ENCODE data around the gene ADGRD1.

Gene ADGRD1

DNA sequence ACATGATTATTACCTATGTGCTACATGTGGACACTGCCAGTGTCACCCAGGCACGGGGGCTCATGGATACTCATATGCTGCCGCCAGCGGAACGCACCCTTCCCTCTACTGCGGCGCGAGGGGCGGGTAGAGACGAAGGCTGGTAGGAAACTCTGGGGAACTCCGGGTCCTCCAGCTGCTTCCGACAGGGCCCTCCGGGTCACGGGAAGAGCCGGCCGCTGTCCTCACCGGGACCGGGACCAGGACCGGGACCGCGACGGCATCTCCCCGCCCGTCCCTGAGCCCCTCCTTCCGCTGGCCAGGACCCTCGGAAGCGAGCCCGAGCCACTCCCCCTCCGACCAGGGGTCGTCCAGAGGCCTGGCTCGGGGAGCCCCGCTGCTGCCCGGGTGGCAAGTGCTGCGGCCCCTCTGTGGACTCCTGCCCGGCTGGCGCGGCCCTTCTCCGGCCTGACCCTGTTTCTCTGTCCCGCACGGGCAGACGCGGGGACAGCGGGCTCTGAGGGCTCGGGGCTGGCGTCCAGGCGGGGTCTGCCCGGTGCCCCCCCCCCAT lies 209.6 kb downstream of the ADGRD1 start:
- FAIRE-seq (no peak), DNase-seq (ENCODE audit: insufficient read length, low spot score) (no peak)
- TF ChIP-seq, protein P1, sequence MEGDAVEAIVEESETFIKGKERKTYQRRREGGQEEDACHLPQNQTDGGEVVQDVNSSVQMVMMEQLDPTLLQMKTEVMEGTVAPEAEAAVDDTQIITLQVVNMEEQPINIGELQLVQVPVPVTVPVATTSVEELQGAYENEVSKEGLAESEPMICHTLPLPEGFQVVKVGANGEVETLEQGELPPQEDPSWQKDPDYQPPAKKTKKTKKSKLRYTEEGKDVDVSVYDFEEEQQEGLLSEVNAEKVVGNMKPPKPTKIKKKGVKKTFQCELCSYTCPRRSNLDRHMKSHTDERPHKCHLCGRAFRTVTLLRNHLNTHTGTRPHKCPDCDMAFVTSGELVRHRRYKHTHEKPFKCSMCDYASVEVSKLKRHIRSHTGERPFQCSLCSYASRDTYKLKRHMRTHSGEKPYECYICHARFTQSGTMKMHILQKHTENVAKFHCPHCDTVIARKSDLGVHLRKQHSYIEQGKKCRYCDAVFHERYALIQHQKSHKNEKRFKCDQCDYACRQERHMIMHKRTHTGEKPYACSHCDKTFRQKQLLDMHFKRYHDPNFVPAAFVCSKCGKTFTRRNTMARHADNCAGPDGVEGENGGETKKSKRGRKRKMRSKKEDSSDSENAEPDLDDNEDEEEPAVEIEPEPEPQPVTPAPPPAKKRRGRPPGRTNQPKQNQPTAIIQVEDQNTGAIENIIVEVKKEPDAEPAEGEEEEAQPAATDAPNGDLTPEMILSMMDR (IDR thresholded peaks at IDR 0.05; ENCODE audit: insufficient read depth, missing control alignments): no peak

DNA sequence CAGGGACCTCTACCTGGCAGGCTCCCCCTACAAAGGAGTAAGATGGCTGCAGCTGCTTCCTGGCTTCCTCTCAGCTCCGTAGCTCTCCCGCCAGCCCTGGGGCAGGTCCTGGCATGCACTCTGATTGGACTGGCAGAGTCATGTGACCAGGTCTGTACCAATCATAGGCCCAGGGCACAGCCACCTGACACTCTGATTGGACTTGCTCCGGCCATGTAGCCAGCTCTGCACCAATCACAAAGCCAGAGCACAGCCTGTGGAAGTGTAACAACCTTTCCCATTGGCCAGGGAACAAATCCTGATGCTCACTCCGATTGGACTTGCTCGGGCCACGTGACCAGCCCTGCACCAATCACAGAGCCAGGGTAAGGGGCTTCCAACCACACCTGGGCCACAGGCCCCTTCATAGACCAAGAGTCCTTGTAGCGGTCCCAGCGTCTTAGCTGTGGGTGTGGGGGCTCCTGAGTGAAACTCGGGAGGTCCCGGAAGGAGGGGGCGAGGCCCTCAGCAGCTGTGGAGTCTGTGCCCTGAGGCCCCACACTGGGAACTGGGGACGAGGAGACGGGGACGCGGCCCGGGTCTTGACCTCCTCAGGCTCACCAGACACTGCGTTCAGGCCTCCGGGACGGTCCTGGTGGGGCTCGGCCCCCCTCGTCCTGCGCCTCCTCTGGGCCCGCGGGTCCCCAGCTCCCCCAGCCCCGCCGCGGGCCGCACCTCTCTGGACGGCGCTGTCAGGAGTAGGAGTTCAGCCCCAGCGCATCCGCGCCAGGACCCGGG lies 210.6 kb downstream of the ADGRD1 start:
- no peak for FAIRE-seq
- TF ChIP-seq, protein P1 (IDR thresholded peaks at IDR 0.05; ENCODE audit: insufficient read depth, missing control alignments): no peak
- DNase-seq (ENCODE audit: insufficient read length, low spot score): no peak

DNA sequence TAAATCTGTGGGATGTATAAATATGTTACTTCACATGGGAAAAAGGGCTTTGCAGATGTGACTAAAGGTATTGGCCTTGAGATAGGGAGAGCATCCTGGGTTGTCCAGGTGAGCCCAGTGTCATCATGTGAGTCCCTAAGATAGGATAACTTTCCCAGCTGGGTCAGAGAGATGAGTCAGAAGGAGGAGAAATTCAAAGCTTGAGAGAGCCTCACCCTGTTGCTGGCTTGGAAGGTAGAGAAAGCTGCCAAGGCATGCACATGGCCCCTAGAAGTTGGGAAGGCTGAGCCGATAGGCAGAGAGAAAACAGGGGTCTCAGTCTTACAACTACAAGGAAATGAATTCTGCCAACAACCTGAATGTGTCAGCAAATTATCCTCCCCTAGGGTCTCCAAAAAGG lies 213.0 kb downstream of the ADGRD1 start:
- TF ChIP-seq, protein P1 (IDR thresholded peaks at IDR 0.05; ENCODE audit: insufficient read depth, missing control alignments): no peak
- no peak for FAIRE-seq

DNA sequence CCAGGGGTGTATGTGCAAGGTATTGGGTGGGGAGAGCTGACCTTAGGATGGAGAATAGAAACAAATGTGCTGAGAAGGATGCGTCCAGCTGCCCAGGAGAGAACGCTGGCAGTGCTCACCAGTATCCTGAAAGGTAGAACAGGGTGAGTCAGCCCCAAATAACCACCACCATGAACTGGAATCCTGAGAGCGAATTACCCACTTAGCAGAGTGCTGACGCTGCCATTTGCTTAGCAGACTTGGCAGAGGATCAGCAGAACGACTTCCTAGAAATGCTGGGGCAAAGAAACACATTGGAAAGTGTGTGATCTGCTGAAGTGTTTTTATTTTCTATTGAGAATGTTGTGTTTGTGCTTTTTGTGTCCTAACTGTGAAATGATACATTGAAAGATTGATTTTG lies 213.6 kb downstream of the ADGRD1 start:
- DNase-seq (ENCODE audit: insufficient read length, low spot score) (no peak), FAIRE-seq (no peak)
- TF ChIP-seq, protein P1 (IDR thresholded peaks at IDR 0.05; ENCODE audit: insufficient read depth, missing control alignments): no peak

More for the DNA sequence above, 213.0 kb downstream of the ADGRD1 start:
- no peak for DNase-seq (ENCODE audit: insufficient read length, low spot score)

DNA sequence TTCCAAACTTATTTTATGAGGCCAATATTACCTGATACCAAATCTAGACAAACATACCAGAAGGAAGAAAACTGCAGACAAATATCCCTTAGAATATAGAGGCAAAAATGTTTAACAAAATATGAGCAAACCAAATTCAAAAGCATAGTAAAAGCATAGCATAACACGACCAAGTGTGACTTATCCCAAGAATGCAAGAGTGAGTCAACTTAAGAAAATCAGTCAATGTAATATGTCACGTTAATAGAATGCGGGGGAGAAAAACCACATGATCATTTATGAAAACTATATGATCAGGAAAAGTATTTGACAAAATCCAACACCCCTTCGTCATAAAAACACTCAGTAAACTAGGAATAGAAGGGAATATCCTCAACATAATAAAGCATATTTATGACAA lies 217.3 kb downstream of the ADGRD1 start:
- TF ChIP-seq, protein P1 (IDR thresholded peaks at IDR 0.05; ENCODE audit: insufficient read depth, missing control alignments): no peak
- DNase-seq (ENCODE audit: insufficient read length, low spot score) (no peak), FAIRE-seq (no peak)

DNA sequence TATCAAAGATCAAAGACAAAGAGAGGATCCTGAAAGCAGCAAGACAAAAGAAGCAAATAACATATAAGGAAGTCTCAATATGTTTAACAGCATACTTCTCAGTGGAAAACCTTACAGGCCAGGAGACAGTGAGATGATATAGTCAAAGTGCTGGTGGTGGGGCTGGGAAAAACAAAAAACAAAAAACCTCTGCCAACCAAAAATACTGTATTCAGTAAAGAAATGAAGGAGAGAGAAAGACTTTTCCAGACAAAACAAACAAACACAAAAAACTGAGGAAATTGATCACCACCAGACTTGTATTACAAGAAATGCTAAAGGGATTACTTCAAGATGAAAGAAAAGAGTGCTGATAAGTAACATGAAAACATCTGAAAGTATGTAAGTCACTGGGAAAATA lies 221.2 kb downstream of the ADGRD1 start:
- TF ChIP-seq, protein P1 (IDR thresholded peaks at IDR 0.05; ENCODE audit: insufficient read depth, missing control alignments): no peak
- no peak for DNase-seq (ENCODE audit: insufficient read length, low spot score)
- no peak for FAIRE-seq

DNA sequence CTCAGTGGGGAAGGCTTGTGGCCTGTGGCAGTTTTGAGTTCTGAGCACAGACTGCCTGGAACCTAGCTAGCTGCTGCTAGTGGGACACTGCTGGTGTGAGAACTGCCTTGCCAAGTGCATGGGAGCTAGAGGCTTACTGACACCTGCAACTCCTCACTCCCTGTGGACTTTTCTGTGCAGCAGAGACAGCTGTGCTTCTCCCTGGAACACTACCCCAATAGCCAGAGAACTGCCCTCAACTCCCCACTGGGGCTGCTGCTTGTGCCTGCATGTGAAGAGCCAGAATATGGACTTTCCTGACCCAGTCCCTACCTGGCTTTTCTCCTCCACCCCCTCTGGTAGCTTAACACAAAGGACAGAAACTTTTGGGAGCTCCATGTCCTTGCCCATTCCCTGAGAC lies 222.6 kb downstream of the ADGRD1 start:
- FAIRE-seq (no peak), DNase-seq (ENCODE audit: insufficient read length, low spot score) (no peak)
- TF ChIP-seq, protein P1 (IDR thresholded peaks at IDR 0.05; ENCODE audit: insufficient read depth, missing control alignments): no peak

Data from D721Med (cell line).